GM19455 (cell line): ENCODE measurements around the gene UNC13C.

ENCODE experiments used
- ATAC-seq: cut with Tn5 transposase; IDR thresholded peaks from one replicate; pipeline ENCODE4 v1.9.1; 2021; ENCODE audit not compliant: unreplicated experiment

Gene UNC13C

GRCh38 chr15:54101664-54102270 is 123.5 kb downstream of the UNC13C start:
- no peak for ATAC-seq

GRCh38 chr15:54102704-54103103 is 124.5 kb downstream of the UNC13C start:
- ATAC-seq = no peak

- no peak for ATAC-seq
Observed at GRCh38 chr15:54109014-54109413, 130.8 kb downstream of the UNC13C start.

DNA sequence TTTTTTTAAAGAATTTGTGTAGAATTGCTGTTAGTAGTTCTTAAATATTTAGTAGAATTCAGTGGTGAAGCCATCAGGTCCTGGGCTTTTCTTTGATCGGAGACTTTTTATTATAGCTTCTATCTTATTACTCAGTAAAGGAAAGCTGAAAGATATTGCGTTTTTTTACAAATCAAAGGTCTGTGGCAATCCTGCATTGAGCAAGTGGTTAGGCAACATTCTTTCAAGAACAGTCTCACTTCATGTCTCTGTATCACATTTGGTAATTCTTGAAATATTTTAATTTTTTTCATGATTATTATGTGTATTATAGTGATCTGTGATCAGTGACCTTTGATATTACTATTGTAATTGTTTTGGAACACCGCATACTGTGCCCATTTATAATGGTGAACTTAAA is 140.8 kb downstream of the UNC13C start:
- no peak for ATAC-seq

DNA sequence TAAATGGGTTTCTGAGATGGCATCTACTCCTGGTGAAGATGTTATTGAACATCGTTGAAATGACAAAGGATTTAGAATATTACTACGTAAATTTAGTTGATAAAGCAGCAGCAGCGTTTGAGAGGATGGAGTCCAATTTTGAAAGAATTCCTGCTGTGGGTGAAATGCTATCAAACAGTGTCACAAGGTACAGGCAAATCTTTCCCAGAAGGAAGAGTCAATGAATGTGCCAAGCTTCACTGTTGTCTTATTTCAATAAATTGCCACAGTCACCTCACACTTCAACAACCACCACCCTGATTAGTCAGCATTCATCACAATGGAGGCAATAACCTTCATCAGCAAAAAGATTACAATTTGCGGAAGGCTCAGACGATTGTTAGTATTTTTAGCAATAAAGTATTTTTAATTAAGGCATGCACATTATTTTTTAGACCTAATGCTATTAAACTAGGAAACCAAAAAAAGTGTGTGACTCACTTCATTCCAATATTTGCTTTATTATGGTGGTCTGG is 142.8 kb downstream of the UNC13C start:
- no peak for ATAC-seq

- ATAC-seq = no peak
Observed at GRCh38 chr15:54127574-54127973, 149.3 kb downstream of the UNC13C start.

DNA sequence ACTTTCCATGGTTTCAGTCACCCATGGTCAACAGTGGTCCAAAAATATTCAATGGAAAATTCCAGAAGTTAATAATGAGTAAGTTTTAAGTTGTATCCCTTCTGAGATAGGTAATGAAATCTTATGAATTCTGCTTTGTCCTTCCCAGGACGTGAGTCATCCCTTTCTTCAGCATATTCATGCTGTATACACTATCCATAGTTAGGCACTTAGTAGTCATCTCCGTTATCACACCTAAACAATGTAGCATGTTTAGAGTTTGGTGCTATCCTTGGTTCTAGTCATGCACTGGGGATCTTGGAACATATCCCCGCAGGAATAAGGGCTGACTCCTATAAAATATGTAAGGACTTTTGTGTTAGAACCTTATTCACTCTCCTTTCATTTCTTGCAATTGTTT is 153.2 kb downstream of the UNC13C start:
- no peak for ATAC-seq

DNA sequence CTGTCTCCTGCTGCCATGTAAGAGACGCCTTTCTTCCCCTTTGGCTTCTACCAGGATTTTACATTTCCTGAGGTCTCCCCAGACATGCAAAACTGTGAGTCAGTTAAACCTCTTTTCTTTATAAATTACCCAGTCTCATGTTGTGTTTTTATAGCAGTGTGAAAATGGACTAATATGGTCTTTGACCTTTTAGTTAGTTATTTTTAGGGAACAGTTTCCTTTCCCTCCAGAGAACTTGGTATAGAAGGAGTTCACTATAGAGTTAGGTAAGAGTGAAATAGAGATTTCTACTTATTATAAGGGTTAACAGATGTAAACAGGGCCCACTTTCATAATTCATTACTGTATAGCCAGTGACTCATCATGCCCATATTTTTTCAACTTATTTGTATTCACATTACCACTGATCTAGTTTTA is 170.9 kb downstream of the UNC13C start:
- ATAC-seq = no peak

- ATAC-seq = no peak
Observed at GRCh38 chr15:54150255-54150654, 172.0 kb downstream of the UNC13C start.

GRCh38 chr15:54159012-54159411 is 180.8 kb downstream of the UNC13C start:
- ATAC-seq = no peak

DNA sequence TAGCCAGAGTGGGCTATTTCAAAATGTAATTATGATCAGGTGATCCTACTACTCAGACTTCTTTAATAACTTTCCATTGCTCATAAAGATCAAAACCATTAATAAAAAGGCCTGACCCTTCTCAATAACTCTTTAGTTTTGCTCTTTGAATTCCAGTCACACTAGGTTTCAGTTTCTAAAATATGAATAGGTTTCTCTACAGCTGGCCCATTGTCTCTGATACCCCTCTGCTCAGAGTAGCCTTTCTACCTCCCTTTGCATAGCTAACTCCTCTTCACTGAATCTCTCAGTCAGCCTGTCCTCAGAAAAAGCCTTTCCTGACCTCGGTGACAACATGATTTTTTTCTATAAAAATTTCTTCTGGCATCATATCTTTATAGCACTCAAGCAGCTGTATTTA is 209.1 kb downstream of the UNC13C start:
- ATAC-seq = no peak

GRCh38 chr15:54197995-54198394 is 219.8 kb downstream of the UNC13C start:
- ATAC-seq = no peak

DNA sequence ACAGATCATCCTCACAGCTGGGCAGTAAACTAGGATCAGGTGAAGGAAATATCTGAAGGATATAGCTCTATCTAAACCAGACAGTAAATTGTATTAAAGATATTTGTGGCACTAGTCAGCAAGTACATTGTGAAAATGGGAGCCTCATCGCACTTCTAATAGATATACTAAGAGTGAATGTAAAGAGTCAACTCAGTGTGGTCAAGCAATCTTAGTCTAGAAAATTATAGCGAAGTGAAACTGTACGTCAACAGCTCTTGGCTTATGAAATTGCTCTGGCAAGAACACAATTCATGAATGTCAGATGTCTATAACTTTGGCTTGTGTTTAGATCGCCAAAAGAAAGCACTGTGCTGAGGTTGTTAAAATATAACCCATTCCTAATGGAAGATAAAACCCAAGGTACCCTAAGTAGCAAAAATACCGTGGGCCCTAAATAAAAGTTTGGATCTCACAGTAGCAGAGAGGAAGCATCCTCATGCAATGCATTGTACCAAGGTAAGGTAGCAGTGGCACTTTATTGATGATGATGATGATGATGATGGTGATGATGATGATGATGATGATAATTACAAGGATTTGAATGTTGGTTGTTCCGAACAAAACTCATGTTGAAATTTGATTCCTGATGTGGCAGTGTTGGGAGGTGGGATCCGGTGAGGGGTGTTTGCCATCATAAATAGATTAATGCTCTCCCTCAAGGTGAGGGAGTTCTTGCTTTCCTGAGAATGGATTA is 228.5 kb downstream of the UNC13C start:
- no peak for ATAC-seq

GRCh38 chr15:54208786-54209185 is 230.5 kb downstream of the UNC13C start:
- no peak for ATAC-seq

- no peak for ATAC-seq
Observed at GRCh38 chr15:54212635-54213034, 234.4 kb downstream of the UNC13C start.

DNA sequence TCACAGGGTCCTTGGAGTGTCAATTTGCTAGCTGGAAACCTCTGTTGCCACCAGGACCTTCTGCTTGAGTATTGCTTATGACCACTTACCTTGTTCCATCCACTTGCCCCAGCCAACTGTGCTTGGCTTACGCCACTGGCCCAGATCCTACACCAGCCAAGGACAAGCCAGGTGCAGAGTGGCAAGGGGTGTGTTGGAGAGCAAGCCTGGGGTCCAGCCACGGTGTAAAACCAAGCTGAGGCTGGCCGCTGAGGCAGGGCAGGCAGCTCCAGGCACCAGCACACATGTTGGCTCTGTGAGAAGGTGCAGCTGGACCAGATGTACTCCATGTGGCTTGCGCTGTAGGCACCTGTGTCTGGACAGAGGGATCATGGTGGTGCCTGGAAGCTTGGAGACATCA is 248.2 kb downstream of the UNC13C start:
- no peak for ATAC-seq

- no peak for ATAC-seq
Observed at GRCh38 chr15:54227569-54227968, 249.3 kb downstream of the UNC13C start.

DNA sequence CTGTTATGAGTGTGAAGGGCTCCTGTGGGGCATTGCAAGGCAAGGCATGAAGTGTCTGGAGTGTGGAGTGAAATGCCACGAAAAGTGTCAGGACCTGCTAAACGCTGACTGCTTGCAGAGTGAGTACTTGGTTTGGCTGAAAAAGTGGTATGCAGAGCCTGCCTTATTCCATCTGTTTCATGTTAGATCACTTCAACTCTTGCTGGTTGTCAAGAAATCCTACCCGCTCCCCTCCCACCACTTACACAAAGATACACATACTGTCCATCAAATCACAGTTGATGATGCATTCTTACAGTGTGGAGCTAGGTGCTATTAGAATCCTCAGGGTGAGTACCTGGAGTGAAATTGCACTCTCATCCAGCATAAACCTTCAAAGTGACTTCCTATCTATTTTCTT is 272.1 kb downstream of the UNC13C start:
- ATAC-seq = no peak

DNA sequence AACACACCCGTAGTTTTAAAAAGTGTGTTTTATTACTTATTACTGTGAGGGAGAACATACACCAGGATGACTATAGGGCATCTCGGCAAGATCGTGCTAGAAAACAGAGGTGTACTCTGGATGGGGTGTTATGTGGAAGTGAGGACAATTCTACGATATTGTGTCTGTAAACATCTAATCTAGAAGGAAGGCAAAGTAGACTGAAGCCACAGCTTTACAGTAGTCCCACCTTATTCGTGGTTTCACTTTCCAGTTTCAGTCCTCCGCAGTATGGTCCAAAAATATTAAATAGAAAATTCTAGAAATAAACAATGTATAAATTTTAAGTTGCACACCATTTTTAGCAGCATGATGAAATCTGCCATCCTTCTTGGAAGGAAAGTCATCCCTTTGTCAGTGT is 277.9 kb downstream of the UNC13C start:
- ATAC-seq = no peak

GRCh38 chr15:54273928-54274327 is 295.7 kb downstream of the UNC13C start:
- ATAC-seq = no peak

DNA sequence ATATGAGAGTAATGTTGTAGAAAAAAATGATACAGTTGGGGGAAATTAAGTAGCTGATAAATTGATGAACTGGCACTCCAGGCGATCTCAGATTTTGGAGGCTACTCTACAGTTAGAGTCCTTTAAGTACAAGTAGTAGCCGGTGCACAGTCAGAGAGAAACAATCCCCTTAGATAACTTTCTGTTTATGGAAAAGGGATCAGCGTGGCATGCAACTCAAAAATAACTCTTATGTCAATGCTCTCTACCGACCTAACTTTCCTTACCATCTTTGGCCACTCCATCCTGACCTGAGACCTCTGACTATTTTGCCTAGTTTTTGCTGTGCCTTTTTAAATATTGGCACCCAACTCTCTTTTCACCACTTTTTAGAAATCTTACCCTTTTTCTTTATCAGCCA is 299.6 kb downstream of the UNC13C start:
- no peak for ATAC-seq

GRCh38 chr15:54280726-54281125 is 302.5 kb downstream of the UNC13C start:
- no peak for ATAC-seq
